Upper lobe of left lung (tissue), 6 donors: ENCODE results near the gene MYO5B. TPM values are rescaled to one million over a fixed set of nuclear protein-coding genes. Genes with fewer than 3 reads are reported as not detected.

Experiments
- ATAC-seq, 2 donors: fragments of 200-7000 bp; cut with Tn5 transposase; one replicate each; pipeline ENCODE4 v1.9.1; 2022; ENCODE audit warnings: mild to moderate bottlenecking in 2 of 2, moderate library complexity in 2 of 2; ENCODE audit not compliant: low FRiP score in 2 of 2
- DNase-seq, 2 donors: peaks; one replicate each; pipeline ENCODE4 v3.0.0-alpha.2; 2019 to 2020
- H3K27ac ChIP-seq, 4 donors: fragments of 200-600 bp; sonication (generic); one replicate each; pipeline ENCODE4 v1.5.1; 2016 to 2019
- H3K27me3 ChIP-seq, 4 donors: fragments of 200-600 bp; sonication (generic); one replicate each; pipeline ENCODE4 v1.5.1; 2017 to 2019
- H3K36me3 ChIP-seq, 4 donors: fragments of 200-600 bp; sonication (generic); one replicate each; pipeline ENCODE4 v1.5.1; 2016 to 2019
- H3K4me1 ChIP-seq, 4 donors: fragments of 200-600 bp; sonication (generic); one replicate each; pipeline ENCODE4 v1.5.1; 2018 to 2019
- H3K4me3 ChIP-seq, 4 donors: fragments of 200-600 bp; sonication (generic); one replicate each; pipeline ENCODE4 v1.5.1; 2017 to 2019; ENCODE audit warnings: mild to moderate bottlenecking in 2 of 4, moderate library complexity in 1 of 4
- H3K9me3 ChIP-seq, 4 donors: fragments of 200-600 bp; sonication (generic); one replicate each; pipeline ENCODE4 v1.5.1; 2018 to 2019
- EP300 ChIP-seq, 4 donors: sonication (generic); formaldehyde crosslinking; IDR thresholded peaks; one replicate each; pipeline ENCODE4 v1.5.1; 2017; ENCODE audit warnings: antibody characterized with exemption in 4 of 4, control low read depth in 2 of 4
- POLR2A ChIP-seq, 4 donors: fragments of 450-650 bp; IDR thresholded peaks; one replicate each; pipeline ENCODE4 v1.5.1; 2016 to 2017; ENCODE audit warnings: antibody characterized with exemption in 4 of 4, mild to moderate bottlenecking in 2 of 4
- POLR2AphosphoS5 ChIP-seq, 2 donors: sonication (generic); formaldehyde crosslinking; IDR thresholded peaks; one replicate each; pipeline ENCODE4 v1.5.1; 2017; ENCODE audit warnings: antibody characterized with exemption in 2 of 2
- WGBS, 2 donors: methylation state at CpG; one replicate each; pipeline ENCODE4 v1.1.5; 2017 to 2018; 5-methylcytosine and 5-hydroxymethylcytosine counted together
- total RNA-seq, 6 donors: library from RNA; depleted of rRNA in 4 of 6; stranded (reverse); fragments of >200 nt in 4 of 6; gene quantifications; one replicate each; pipeline versions ENCODE4 v1.1.0 to v1.2.1, GENCODE V29; 2016 to 2021
- TF ChIP-seq, protein P1 (sequence below), 6 experiments: fragments of 450-650 bp in 4 of 6; fragments of 200-600 bp in 2 of 6; sonication (generic) in 2 of 6; IDR thresholded peaks; one replicate each; pipeline ENCODE4 v1.5.1; 2016 to 2019; ENCODE audit warnings: antibody characterized with exemption in 6 of 6
- donor health status: DM: no; HTN: no; CAD: no; lungs with moderate emphysema.
- donor health status: DM: no; HTN: yes; CAD: no; lungs with severe emphysema.

MYO5B gene
- total RNA-seq, 6 donors from 2014 or later, result 25.4 to 95.2 (median 49.6) TPM

DNA sequence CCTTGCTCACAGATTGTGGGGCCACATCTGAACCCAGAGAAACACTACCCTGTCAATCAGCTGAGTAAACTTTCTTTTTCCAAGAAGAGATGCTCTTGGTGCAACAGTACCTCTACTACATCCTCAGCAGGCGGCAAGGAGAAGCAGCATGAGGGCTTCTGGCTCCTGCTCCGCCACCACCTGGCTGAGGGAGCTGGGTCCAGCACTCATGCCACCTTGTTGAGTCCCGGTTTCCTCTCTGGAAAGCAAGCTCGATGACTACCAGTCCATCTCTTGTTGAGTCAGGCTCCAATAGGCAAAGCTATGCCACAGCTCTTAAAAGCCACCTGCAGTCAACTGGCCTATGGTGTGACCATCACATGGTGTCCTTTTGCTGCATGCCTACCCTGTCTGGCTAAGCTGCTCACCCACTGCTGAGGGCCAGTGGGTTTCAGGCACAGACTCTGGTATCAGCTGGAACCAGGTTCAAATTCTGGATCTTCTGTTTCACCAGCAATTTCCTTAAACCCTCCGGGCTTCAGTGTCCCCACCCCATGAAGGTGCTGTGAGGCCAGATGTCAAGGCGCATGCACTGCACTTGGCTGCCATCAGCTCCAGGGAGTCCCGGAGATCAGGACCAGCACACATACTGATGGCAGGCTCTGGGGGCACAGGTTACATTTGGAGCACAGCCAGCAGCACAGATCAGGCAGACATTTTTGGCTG lies 339.1 kb downstream of the MYO5B start:
- Histone ChIP-seq H3K27ac (no peak overlapping the region), H3K27me3 (no peaks in the 10 kb centered on the region), H3K4me3 (no peak overlapping the region), H3K4me1 (peaks cover 0 to 12% (median 3%) of the 10 kb centered on the region in 4 donors), H3K36me3 (no peaks in the 10 kb centered on the region), H3K9me3 (no peaks in the 10 kb centered on the region)
- TF ChIP-seq, protein P1, sequence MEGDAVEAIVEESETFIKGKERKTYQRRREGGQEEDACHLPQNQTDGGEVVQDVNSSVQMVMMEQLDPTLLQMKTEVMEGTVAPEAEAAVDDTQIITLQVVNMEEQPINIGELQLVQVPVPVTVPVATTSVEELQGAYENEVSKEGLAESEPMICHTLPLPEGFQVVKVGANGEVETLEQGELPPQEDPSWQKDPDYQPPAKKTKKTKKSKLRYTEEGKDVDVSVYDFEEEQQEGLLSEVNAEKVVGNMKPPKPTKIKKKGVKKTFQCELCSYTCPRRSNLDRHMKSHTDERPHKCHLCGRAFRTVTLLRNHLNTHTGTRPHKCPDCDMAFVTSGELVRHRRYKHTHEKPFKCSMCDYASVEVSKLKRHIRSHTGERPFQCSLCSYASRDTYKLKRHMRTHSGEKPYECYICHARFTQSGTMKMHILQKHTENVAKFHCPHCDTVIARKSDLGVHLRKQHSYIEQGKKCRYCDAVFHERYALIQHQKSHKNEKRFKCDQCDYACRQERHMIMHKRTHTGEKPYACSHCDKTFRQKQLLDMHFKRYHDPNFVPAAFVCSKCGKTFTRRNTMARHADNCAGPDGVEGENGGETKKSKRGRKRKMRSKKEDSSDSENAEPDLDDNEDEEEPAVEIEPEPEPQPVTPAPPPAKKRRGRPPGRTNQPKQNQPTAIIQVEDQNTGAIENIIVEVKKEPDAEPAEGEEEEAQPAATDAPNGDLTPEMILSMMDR (IDR thresholded peaks at IDR 0.05), result no peak
- TF ChIP-seq EP300 (IDR thresholded peaks at IDR 0.05) (no peak), POLR2A (IDR thresholded peaks at IDR 0.05) (no peak), POLR2AphosphoS5 (IDR thresholded peaks at IDR 0.05) (no peak)
- DNase-seq, result no peak
- 94 to 95% methylated on average over 4 to 7 of the region's 7 CpGs for WGBS, 2 donors
- no peak for ATAC-seq

DNA sequence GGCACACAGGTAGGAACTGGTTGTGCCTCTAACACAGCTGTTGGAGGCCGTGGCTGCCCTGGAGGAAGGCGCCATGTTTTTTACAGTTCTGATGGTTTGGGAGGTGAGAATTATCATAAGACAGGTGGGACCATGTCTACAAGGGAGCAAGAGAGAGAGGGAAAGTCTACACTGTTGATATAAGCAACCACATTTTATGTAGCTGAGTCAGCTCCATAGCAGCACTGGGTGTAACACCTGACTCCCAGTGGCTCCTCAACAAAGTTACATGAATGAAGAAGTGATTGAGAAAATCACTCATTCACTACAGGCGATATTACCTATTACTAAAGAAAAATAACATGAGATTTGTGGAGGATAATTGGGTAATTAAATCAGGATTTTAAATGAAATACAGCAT lies 340.3 kb downstream of the MYO5B start:
- no peak for ATAC-seq
- H3K36me3 ChIP-seq, result no peaks in the 10 kb centered on the region
- 93% methylated on average over 3 of the region's 3 CpGs for WGBS, 2 donors

DNA sequence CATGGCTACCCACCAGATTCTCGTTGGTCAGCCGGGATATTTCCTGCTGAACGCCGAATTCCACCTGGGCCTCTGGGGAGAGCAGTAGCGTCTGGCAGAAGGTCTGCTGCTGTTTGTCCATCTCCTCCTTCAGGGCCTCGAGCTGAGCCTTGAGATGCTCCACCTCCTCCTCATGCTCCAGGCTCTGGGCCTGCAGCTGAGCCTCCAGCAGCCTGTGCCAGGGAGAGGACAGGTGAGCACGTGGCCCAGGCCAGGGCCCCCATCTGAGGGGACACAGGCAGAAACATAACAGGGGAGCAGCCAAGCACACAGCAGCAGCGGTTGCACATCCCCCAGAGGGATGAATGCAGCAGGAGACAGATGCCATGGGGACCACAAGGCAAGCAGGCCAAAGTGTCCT lies 341.5 kb downstream of the MYO5B start:
- no peak overlapping the region for H3K4me3 ChIP-seq
- DNase-seq, result no peak
- no peak for TF ChIP-seq POLR2AphosphoS5 (IDR thresholded peaks at IDR 0.05)
- TF ChIP-seq, protein P1 (IDR thresholded peaks at IDR 0.05), result no peak
- no peak for TF ChIP-seq EP300 (IDR thresholded peaks at IDR 0.05)
- TF ChIP-seq POLR2A (IDR thresholded peaks at IDR 0.05), result no peak
- peaks cover 0 to 10% (median 3%) of the 10 kb centered on the region in 4 donors for H3K4me1 ChIP-seq
- no peaks in the 10 kb centered on the region for H3K27me3 ChIP-seq
- H3K9me3 ChIP-seq, result no peaks in the 10 kb centered on the region
- WGBS, 2 donors, result 84 to 90% methylated on average over 7 to 8 of the region's 8 CpGs
- no peak for ATAC-seq
- H3K27ac ChIP-seq, result no peak overlapping the region
- H3K36me3 ChIP-seq, result no peaks in the 10 kb centered on the region

More for the DNA sequence above, 340.3 kb downstream of the MYO5B start:
- TF ChIP-seq POLR2AphosphoS5 (IDR thresholded peaks at IDR 0.05), result no peak
- no peak for TF ChIP-seq EP300 (IDR thresholded peaks at IDR 0.05)
- TF ChIP-seq POLR2A (IDR thresholded peaks at IDR 0.05), result no peak
- TF ChIP-seq, protein P1 (IDR thresholded peaks at IDR 0.05), result no peak
- H3K9me3 ChIP-seq, result no peaks in the 10 kb centered on the region
- H3K4me3 ChIP-seq, result no peak overlapping the region
- H3K27me3 ChIP-seq, result no peaks in the 10 kb centered on the region
- no peak for DNase-seq
- H3K27ac ChIP-seq, result no peak overlapping the region
- H3K4me1 ChIP-seq, result peaks cover 0 to 16% (median 5%) of the 10 kb centered on the region in 4 donors

DNA sequence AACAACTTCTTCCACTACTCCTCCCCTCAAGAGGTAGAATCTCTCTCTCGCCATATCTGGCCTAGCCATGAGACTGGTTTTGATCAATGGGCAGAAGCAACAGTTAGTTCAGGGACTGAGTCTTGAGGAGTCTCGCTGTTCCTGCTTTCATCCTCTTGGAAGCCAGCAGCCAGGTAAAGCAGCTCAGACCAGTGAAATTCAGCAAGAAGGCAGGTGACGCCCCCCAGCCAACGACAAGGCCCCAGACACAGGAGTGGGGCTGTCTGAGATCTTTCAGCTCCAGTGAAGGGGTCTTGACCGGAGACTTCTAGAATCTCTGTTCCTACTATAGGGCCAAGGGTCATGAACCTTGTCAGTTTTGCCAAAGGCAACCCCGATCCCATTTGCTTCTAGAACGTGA lies 341.9 kb downstream of the MYO5B start:
- Histone ChIP-seq H3K27ac (no peak overlapping the region), H3K4me3 (no peak overlapping the region), H3K27me3 (no peaks in the 10 kb centered on the region), H3K9me3 (no peaks in the 10 kb centered on the region), H3K4me1 (peaks cover 0 to 7% (median 3%) of the 10 kb centered on the region in 4 donors), H3K36me3 (no peaks in the 10 kb centered on the region)
- ATAC-seq (no peak), DNase-seq (no peak)
- TF ChIP-seq POLR2AphosphoS5 (IDR thresholded peaks at IDR 0.05), result no peak
- no peak for TF ChIP-seq POLR2A (IDR thresholded peaks at IDR 0.05)
- TF ChIP-seq EP300 (IDR thresholded peaks at IDR 0.05), result no peak
- TF ChIP-seq, protein P1 (IDR thresholded peaks at IDR 0.05), result no peak
- WGBS, 2 donors, result 77 to 94% methylated on average over 5 to 7 of the region's 7 CpGs

DNA sequence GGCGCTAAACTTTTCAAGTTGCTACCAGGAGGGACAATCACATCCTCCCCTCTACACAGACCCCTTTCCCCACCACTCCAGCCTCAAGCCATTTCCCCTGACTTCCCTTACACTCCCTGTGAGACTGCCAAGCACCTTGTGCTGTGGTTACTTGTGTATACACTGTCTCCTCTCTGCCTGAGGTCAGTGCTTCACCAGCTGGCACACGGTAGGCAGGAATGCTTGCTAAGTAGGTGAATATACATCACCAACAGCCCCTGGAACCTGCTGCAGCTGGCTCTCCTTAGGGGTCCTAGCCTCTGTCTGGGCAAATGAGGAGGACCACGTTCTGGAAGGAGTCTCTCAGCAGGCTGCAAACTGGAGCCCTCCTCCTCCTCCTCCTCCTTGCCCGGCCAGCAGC lies 343.3 kb downstream of the MYO5B start:
- TF ChIP-seq, protein P1 (IDR thresholded peaks at IDR 0.05), result no peak
- TF ChIP-seq EP300 (IDR thresholded peaks at IDR 0.05) (no peak), POLR2A (IDR thresholded peaks at IDR 0.05) (no peak), POLR2AphosphoS5 (IDR thresholded peaks at IDR 0.05) (no peak)

More for the DNA sequence above, 343.3 kb downstream of the MYO5B start:
- Histone ChIP-seq H3K27me3 (no peaks in the 10 kb centered on the region), H3K36me3 (no peaks in the 10 kb centered on the region), H3K4me3 (no peak overlapping the region), H3K27ac (no peak overlapping the region), H3K4me1 (peaks cover 0 to 7% (median 3%) of the 10 kb centered on the region in 4 donors), H3K9me3 (no peaks in the 10 kb centered on the region)
- WGBS, 2 donors, result 75 to 77% methylated on average over 4 of the region's 4 CpGs
- ATAC-seq, result no peak
- DNase-seq, result no peak
